Gastroesophageal sphincter (tissue), 3 donors: ENCODE results near the gene GLRA3.

Source experiments
- CTCF ChIP-seq, 4 experiments: fragments of 200-600 bp in 2 of 4; fragments of 450-650 bp in 2 of 4; sonication (generic) in 1 of 4; IDR thresholded peaks; one replicate each; pipeline ENCODE4 v1.5.1; 2017 to 2019; ENCODE audit warnings: antibody characterized with exemption in 4 of 4, mild to moderate bottlenecking in 2 of 4, moderate library complexity in 2 of 4
- EP300 ChIP-seq: sonication (generic); formaldehyde crosslinking; IDR thresholded peaks from one replicate; pipeline ENCODE4 v1.6.1; 2017; ENCODE audit warnings: antibody characterized with exemption, mild to moderate bottlenecking

GRCh38 chr4:174640146-174640545 is 188.9 kb downstream of the GLRA3 start:
- TF ChIP-seq CTCF (IDR thresholded peaks at IDR 0.05) (no peak), EP300 (no peak)
